SK-N-SH (cell line): ENCODE measurements around the gene ABCC10. TPM values are rescaled to one million over a fixed set of nuclear protein-coding genes. Genes with fewer than 3 reads are reported as not detected.
A peak's percentile ranks its signal among the peaks of the same experiment; 100 is the strongest.

Experiments used
- CTCF ChIA-PET: fragments of 300-600, 350-600 bp; formaldehyde crosslinking; extraction: SDS; loops from one replicate; lab custom pipeline; 2021; lab: Yijun Ruan, JAX
- POLR2A ChIA-PET: fragments of 350-600 bp; sonication (Branson Sonifier 250); formaldehyde crosslinking; extraction: SDS; loops from one replicate; lab custom pipeline; 2020; ENCODE audit warnings: antibody characterized with exemption, inconsistent platforms; lab: Yijun Ruan, JAX
- DNase-seq: peaks from one replicate; pipeline ENCODE4 v3.0.0; 2012
- H2AFZ ChIP-seq: fragments of 200-600 bp; sonication (generic); 2 replicates; pipeline ENCODE4 v1.8.1; 2016; ENCODE audit warnings: antibody characterized with exemption, mild to moderate bottlenecking, low read depth
- H3F3A ChIP-seq: fragments of 200-600 bp; sonication (generic); replicated peaks from 2 replicates; pipeline ENCODE3; 2016; ENCODE audit warnings: antibody characterized with exemption, mild to moderate bottlenecking; ENCODE audit not compliant: insufficient read depth
- H3K27ac ChIP-seq, 2 experiments: fragments of 200-500 bp in 1 of 2; fragments of 200-600 bp in 1 of 2; sonication (Bioruptor generic) in 1 of 2; sonication (generic), shearing (Covaris generic) in 1 of 2; 2 replicates each; pipeline versions ENCODE4 v1.5.1 to v1.6.1; 2014 to 2016; ENCODE audit warnings: low read depth in 2 of 2, inconsistent platforms in 1 of 2, low read length in 1 of 2, mild to moderate bottlenecking in 1 of 2, mixed read lengths in 1 of 2
- H3K27me3 ChIP-seq: fragments of 200-600 bp; sonication (generic), shearing (Covaris generic); 2 replicates; pipeline ENCODE4 v1.6.1; 2016; ENCODE audit warnings: mixed run types; ENCODE audit not compliant: insufficient read depth
- H3K36me3 ChIP-seq, 2 experiments: fragments of 200-500 bp in 1 of 2; fragments of 200-600 bp in 1 of 2; sonication (Bioruptor generic) in 1 of 2; sonication (generic) in 1 of 2; replicated peaks in 1 of 2; 2 replicates each; pipeline versions ENCODE3 to v1.5.1; 2014 to 2016; ENCODE audit warnings: low read length in 1 of 2, mild to moderate bottlenecking in 1 of 2; ENCODE audit not compliant: insufficient read depth in 2 of 2, control insufficient read depth in 1 of 2
- H3K4me1 ChIP-seq, 2 experiments: fragments of 200-500 bp in 1 of 2; fragments of 200-600 bp in 1 of 2; sonication (Bioruptor generic) in 1 of 2; sonication (generic), shearing (Covaris generic) in 1 of 2; 2 replicates each; pipeline versions ENCODE4 v1.5.1 to v1.6.1; 2014 to 2016; ENCODE audit warnings: low read depth in 1 of 2, low read length in 1 of 2, mixed run types in 1 of 2; ENCODE audit not compliant: insufficient read depth in 2 of 2, control insufficient read depth in 1 of 2
- H3K4me2 ChIP-seq: fragments of 200-600 bp; sonication (generic), shearing (Covaris generic); 2 replicates; pipeline ENCODE4 v1.6.1; 2017; ENCODE audit warnings: mixed run types
- H3K4me3 ChIP-seq, 2 experiments: fragments of 200-500 bp in 1 of 2; fragments of 200-600 bp in 1 of 2; sonication (Bioruptor generic) in 1 of 2; sonication (generic), shearing (Covaris generic) in 1 of 2; 2 replicates each; pipeline versions ENCODE4 v1.5.1 to v1.8.1; 2014 to 2016; ENCODE audit warnings: low read depth in 2 of 2, inconsistent platforms in 1 of 2, low read length in 1 of 2, mild to moderate bottlenecking in 1 of 2, mixed read lengths in 1 of 2, moderate library complexity in 1 of 2
- H3K79me2 ChIP-seq: fragments of 200-600 bp; sonication (generic); 2 replicates; pipeline ENCODE4 v1.8.1; 2017; ENCODE audit warnings: mild to moderate bottlenecking; ENCODE audit not compliant: insufficient read depth
- H3K9ac ChIP-seq: fragments of 200-600 bp; sonication (generic); 2 replicates; pipeline ENCODE4 v1.6.1; 2017; ENCODE audit warnings: mixed run types
- H3K9me2 ChIP-seq: fragments of 200-600 bp; sonication (generic); 2 replicates; pipeline ENCODE4 v1.6.1; 2017; ENCODE audit warnings: mixed run types
- H3K9me3 ChIP-seq: fragments of 200-600 bp; sonication (generic); 2 replicates; pipeline ENCODE4 v1.6.1; 2017; ENCODE audit warnings: mixed run types, mild to moderate bottlenecking, moderate library complexity
- H4K20me1 ChIP-seq: fragments of 200-600 bp; sonication (generic); 2 replicates; pipeline ENCODE4 v1.6.1; 2017; ENCODE audit warnings: mild to moderate bottlenecking, mixed run types; ENCODE audit not compliant: insufficient read depth
- CHD2 ChIP-seq: fragments of 150-350 bp; IDR thresholded peaks from 2 replicates; pipeline ENCODE4 v1.6.1; 2018; ENCODE audit warnings: low read length; ENCODE audit not compliant: partially characterized antibody
- CTCF ChIP-seq: fragments of 200-600 bp; sonication (generic); IDR thresholded peaks from 2 replicates; pipeline ENCODE4 v1.6.1; 2017; ENCODE audit warnings: antibody characterized with exemption, mild to moderate bottlenecking, moderate library complexity
- EZH2phosphoT487 ChIP-seq: fragments of 200-600 bp; sonication (generic); IDR thresholded peaks from 2 replicates; pipeline ENCODE4 v1.6.1; 2017; ENCODE audit warnings: low read depth, mixed run types, mild to moderate bottlenecking, antibody characterized with exemption, moderate library complexity, borderline replicate concordance
- FOSL2 ChIP-seq: IDR thresholded peaks from 2 replicates; pipeline ENCODE4 v1.4.0; 2012; ENCODE audit warnings: low read depth, mild to moderate bottlenecking, moderate library complexity, borderline replicate concordance
- FOXJ3 ChIP-seq: sonication (generic); formaldehyde crosslinking; IDR thresholded peaks from 2 replicates; pipeline ENCODE4 v1.5.1; 2020; ENCODE audit warnings: mild to moderate bottlenecking, missing genetic modification reagents
- JUND ChIP-seq: IDR thresholded peaks from 2 replicates; pipeline ENCODE4 v1.4.0; 2012
- MAX ChIP-seq: IDR thresholded peaks from 2 replicates; pipeline ENCODE4 v1.4.0; 2012; ENCODE audit warnings: low read depth
- REST ChIP-seq: IDR thresholded peaks from 2 replicates; pipeline ENCODE4 v1.6.1; 2012; ENCODE audit warnings: mild to moderate bottlenecking, low read depth, low read length, moderate library complexity
- RFX5 ChIP-seq: IDR thresholded peaks from 2 replicates; pipeline ENCODE4 v1.6.1; 2012; ENCODE audit warnings: mild to moderate bottlenecking, improper control_type of control experiment, low read length
- SMC3 ChIP-seq: IDR thresholded peaks from 2 replicates; pipeline ENCODE4 v1.6.1; 2012; ENCODE audit warnings: low read depth, low read length, improper control_type of control experiment
- TCF12 ChIP-seq: IDR thresholded peaks from 2 replicates; pipeline ENCODE4 v1.4.0; 2012
- TEAD4 ChIP-seq: IDR thresholded peaks from 2 replicates; pipeline ENCODE4 v1.4.0; 2012; ENCODE audit warnings: mild to moderate bottlenecking, borderline replicate concordance; ENCODE audit not compliant: insufficient read depth
- WGBS: methylation state at CpG from one replicate; pipeline ENCODE4 v1.1.6; 2017; ENCODE audit warnings: low lambda C conversion rate; 5-methylcytosine and 5-hydroxymethylcytosine counted together
- polyA plus RNA-seq, 3 experiments: library from polyadenylated mRNA; depleted of rRNA; stranded (reverse); fragments of >200 nt; gene quantifications; 2 replicates each; pipeline ENCODE4 v1.2.3, GENCODE V29; 2012

The ABCC10 gene
- polyA plus RNA-seq, 1 of the 3 experiments (the other 2 are of a cell fraction), result 28.3 TPM

- CTCF ChIA-PET, result interaction anchor here (0.7 to 1.9 kb wide), 5 partner anchors 9 to 179 kb away, joined by 3 to 11 read pairs (median 4); partner anchors contain the start of gene LRRC73
- Histone ChIP-seq H3K4me1 (no peaks in the 10 kb centered on the region), H3K4me3 (no peak overlapping the region), H3K9ac (no peak overlapping the region), H3F3A (peaks cover 7% of the 10 kb centered on the region), H3K27ac (peak overlapping the region in 1 of 2 experiments; percentile 30; a peak in 2 of 4 replicates), H2AFZ (0 out of 2 replicates have a peak overlapping the region, but pooled peaks have one; percentile 71), H4K20me1 (no peaks in the 10 kb centered on the region), H3K4me2 (no peak overlapping the region), H3K27me3 (no peaks in the 10 kb centered on the region; the same call in 1 of the 2 replicates), H3K9me2 (no peaks in the 10 kb centered on the region), H3K9me3 (no peaks in the 10 kb centered on the region; the same call in 1 of the 2 replicates), H3K79me2 (no peaks in the 10 kb centered on the region), H3K36me3 (no peaks in the 10 kb centered on the region)
- POLR2A ChIA-PET, result no interaction called here
- 75% methylated on average over 6 of the region's 6 CpGs for WGBS
- no peak for DNase-seq
- TF ChIP-seq EZH2phosphoT487 (no peak), CTCF (no peak), MAX (no peak), SMC3 (no peak), RFX5 (no peak), FOXJ3 (CRISPR knock-in tag) (no peak), JUND (0 out of 2 replicates have a peak, but pooled peaks have one; percentile 6), TEAD4 (no peak), FOSL2 (peak; percentile 31; the same call in 1 of the 2 replicates), CHD2 (no peak), REST (no peak), TCF12 (no peak)
Observed at GRCh38 chr6:43383021-43383667, 44.2 kb upstream of the ABCC10 start.
